Ovary (tissue), 9 donors: ENCODE data around the gene ELL2. TPM values are rescaled to one million over a fixed set of nuclear protein-coding genes. Genes with fewer than 3 reads are reported as not detected.
A peak's percentile ranks its signal among the peaks of the same experiment; 100 is the strongest.

Experiments used
- DNase-seq, 5 donors: peaks; one replicate each; pipeline ENCODE4 v3.0.0-alpha.2; 2019 to 2020
- H3K27ac ChIP-seq, 2 donors: fragments of 200-600 bp; one replicate each; pipeline versions ENCODE4 v1.5.1 to v1.8.0; 2019 to 2022
- H3K27me3 ChIP-seq: fragments of 200-600 bp; one replicate; pipeline ENCODE4 v1.8.0; 2022
- H3K36me3 ChIP-seq: fragments of 200-600 bp; sonication (generic); one replicate; pipeline ENCODE4 v1.5.1; 2019
- H3K4me1 ChIP-seq: one replicate; pipeline ENCODE4 v1.8.1; 2013; ENCODE audit warnings: mild to moderate bottlenecking, moderate library complexity; ENCODE audit not compliant: insufficient read depth
- H3K4me3 ChIP-seq: fragments of 200-600 bp; sonication (generic); one replicate; pipeline ENCODE4 v1.5.1; 2017
- H3K9me3 ChIP-seq, 2 donors: fragments of 200-600 bp in 1 of 2; sonication (generic) in 1 of 2; one replicate each; pipeline versions ENCODE4 v1.5.1 to v1.8.1; 2013 to 2019; ENCODE audit warnings: mild to moderate bottlenecking in 1 of 2, moderate library complexity in 1 of 2
- EP300 ChIP-seq: sonication (generic); formaldehyde crosslinking; IDR thresholded peaks from one replicate; pipeline ENCODE4 v1.6.1; 2017; ENCODE audit warnings: antibody characterized with exemption
- POLR2A ChIP-seq: fragments of 450-650 bp; IDR thresholded peaks from one replicate; pipeline ENCODE4 v1.6.1; 2017; ENCODE audit warnings: antibody characterized with exemption, mild to moderate bottlenecking, moderate library complexity
- WGBS, 3 donors: extraction: QIAGEN DNeasy Blood & Tissue Kit in 1 of 3; methylation state at CpG; one replicate each; pipeline versions ENCODE4 v1.1.5 to v1.1.7; 2013 to 2017; 5-methylcytosine and 5-hydroxymethylcytosine counted together
- intact Hi-C, 4 donors: fragments of 100-400 bp; cut with DNase I; formaldehyde crosslinking; loops; one replicate each; pipeline versions ENCODE4 v1.11.0 to v1.15.1; 2022 to 2023
- polyA plus RNA-seq, 2 donors: library from polyadenylated mRNA; stranded (reverse); fragments of 200-250 nt in 1 of 2; fragments of 350-450 nt in 1 of 2; fragmentation: Illumina TruSeq in 1 of 2; extraction: RNeasy Lipid Tissue Mini Kit (QIAGEN cat#74804) in 1 of 2; gene quantifications; one replicate each; pipeline ENCODE4 v1.2.3, GENCODE V29; 2013 to 2014
- total RNA-seq, 7 donors: library from RNA; depleted of rRNA in 2 of 7; stranded (reverse); fragments of >200 nt in 2 of 7; fragmentation: NEBNext Ultra II Directional in 3 of 7; extraction: Animal tissue kit (Norgen Biotek cat#: 25700) in 3 of 7; gene quantifications; one replicate each; pipeline versions ENCODE4 v1.1.0 to v1.2.4, GENCODE V29; 2016 to 2023
- TF ChIP-seq, protein P1 (sequence below), 3 donors: fragments of 450-650 bp in 2 of 3; fragments of 200-600 bp in 1 of 3; IDR thresholded peaks; one replicate each; pipeline versions ENCODE4 v1.5.1 to v1.8.0; 2016 to 2022; ENCODE audit warnings: antibody characterized with exemption in 3 of 3, mild to moderate bottlenecking in 1 of 3
- donor health status: DM: no; HTN: no; CAD: no; lungs with moderate emphysema.
- donor health status: DM: no; HTN: no; CAD: no.
- donor health status: Bipolar disorder and iron deficiency.
- donor health status: DM: yes; HTN: yes; CAD: no.
- donor health status: DM: no; HTN: no; CAD: no.
- donor health status: DM: yes; HTN: yes; CAD: no.

Gene ELL2
- total and polyA plus RNA-seq, 9 donors, result 7.2 to 73.2 (median 25.1) TPM

DNA sequence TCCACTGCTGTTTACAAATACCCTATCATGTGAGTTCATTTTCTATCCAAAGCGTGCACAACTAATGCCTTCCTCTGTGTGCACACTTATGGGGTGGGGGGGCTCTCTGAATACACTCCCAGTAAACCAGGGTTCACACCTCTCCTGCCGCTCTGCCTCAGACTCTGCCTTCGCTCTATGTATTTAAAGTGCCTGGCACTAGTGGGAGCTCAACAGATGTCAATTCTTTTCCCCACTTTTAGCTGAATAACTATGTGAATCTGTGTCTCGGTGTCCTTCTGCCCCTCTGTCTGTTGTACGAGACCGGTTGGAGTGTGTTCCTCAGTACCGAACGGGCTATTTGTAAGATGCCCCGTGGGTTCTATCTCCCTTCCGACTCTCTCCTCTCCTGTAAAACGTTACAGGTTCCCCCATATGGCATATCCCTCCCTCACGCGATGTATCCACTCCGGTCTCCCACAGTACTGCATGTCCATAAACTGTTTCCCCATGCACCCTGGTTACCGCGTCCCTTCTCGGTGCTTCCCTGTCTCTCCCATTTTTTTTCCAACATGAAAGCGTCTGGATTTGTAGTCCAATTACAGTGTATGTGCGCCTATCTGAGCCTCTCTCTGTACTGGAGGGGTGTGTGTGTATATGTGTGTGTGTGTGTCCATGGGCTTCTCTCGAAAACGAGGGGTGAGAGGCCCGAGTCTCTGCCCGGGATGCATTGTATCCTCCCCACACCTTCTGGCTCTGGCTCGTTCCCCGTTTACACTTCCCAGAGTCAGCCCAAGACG, 1.6 kb downstream of the ELL2 start:
- WGBS, 3 donors, result 8 to 23% (median 14%) methylated on average over 26 of the region's 26 CpGs
- Histone ChIP-seq H3K4me1 (peaks cover 13% of the 10 kb centered on the region), H3K9me3 (no peaks in the 10 kb centered on the region), H3K36me3 (no peaks in the 10 kb centered on the region), H3K4me3 (peak overlapping the region; percentile 61), H3K27ac (no peak overlapping the region), H3K27me3 (no peaks in the 10 kb centered on the region)
- TF ChIP-seq, protein P1, sequence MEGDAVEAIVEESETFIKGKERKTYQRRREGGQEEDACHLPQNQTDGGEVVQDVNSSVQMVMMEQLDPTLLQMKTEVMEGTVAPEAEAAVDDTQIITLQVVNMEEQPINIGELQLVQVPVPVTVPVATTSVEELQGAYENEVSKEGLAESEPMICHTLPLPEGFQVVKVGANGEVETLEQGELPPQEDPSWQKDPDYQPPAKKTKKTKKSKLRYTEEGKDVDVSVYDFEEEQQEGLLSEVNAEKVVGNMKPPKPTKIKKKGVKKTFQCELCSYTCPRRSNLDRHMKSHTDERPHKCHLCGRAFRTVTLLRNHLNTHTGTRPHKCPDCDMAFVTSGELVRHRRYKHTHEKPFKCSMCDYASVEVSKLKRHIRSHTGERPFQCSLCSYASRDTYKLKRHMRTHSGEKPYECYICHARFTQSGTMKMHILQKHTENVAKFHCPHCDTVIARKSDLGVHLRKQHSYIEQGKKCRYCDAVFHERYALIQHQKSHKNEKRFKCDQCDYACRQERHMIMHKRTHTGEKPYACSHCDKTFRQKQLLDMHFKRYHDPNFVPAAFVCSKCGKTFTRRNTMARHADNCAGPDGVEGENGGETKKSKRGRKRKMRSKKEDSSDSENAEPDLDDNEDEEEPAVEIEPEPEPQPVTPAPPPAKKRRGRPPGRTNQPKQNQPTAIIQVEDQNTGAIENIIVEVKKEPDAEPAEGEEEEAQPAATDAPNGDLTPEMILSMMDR (IDR thresholded peaks at IDR 0.05), result no peak
- DNase-seq, result no peak
- intact Hi-C loops, result loop anchor here in 3 of 4 donors (2.0 to 5.0 kb wide), 2 partner anchors 101 to 103 kb away; no protein-coding TSS in a partner anchor

DNA sequence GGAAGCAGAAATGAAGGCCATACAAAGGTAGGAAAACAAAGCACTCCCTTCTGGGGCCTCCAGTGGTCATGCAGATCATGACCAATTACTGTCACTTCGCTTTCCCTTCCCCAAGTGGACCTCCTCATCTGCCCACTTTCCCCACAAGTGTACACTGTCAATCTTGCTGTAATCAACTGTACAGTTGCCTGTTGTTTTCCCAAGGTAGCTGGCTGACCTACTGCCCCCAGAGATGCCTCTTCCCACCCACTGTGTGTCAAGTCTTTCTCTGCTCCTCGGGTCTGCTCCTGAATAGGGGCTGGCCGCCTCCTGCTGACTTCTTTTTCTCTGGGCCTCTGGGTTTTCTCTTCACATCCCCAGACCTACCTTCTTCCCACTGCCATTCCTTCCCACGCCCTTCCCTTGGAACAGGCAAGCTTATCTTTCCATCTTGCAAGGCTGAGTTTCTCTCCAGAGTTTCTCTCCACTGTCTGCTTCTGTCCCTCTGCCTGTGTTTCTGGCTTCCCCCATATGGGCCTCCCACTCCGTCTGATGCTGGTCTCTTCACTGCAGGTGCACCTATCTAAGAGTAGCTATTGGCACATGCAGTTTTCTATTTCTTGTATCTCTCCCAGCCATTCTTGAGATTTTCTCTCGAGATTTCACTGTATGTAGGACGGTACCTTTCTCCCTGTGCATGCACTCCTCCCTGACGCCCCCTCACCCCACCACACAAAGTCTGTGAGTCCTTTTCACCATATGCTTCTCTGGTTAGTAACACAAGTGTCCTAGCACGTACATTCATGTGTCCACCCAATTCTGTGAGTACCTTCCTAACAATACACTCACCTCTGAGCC, 2.4 kb downstream of the ELL2 start:
- H3K4me1 ChIP-seq, result peaks cover 13% of the 10 kb centered on the region
- 87 to 89% (median 88%) methylated on average over 9 of the region's 9 CpGs for WGBS, 3 donors
- DNase-seq, result no peak

DNA sequence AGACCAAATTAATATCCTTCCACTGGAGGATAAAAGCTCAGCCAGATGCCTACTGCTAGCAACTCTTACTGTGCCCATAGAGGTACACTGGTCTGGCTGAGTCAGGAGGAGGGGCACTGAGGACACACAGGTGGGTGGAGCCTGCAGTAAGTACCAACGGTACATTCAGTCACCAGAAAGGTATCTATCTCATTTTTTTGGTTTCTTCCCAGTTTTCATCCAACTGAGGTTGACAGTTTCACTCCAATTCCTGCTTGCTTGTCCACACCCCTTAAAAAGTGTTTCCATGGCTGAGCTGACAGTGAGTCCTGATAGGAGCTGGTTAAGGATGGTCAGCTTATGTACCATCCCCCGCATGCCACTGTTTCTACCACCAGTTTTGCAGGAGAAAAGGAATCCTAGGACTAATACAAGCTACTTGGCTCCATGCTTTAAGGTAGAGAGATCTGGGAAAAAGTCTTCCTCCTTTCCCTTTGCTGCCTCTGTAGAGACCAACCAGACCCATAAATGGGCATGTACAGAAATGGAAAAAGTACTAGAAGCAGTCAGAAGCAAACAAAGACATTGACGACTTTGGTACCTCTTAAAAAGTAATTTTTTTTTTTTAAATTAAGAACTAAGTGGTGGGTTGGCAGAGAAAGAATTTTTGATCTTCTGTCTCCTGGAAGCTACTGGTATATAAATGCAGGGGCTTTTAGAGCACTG, 3.2 kb downstream of the ELL2 start:
- peaks cover 13% of the 10 kb centered on the region for H3K4me1 ChIP-seq
- no peaks in the 10 kb centered on the region for H3K36me3 ChIP-seq
- 75 to 87% (median 79%) methylated on average over 3 of the region's 3 CpGs for WGBS, 3 donors
- no peak overlapping the region for H3K27ac ChIP-seq
- H3K27me3 ChIP-seq, result no peaks in the 10 kb centered on the region
- intact Hi-C loops, result no loop called here
- TF ChIP-seq, protein P1 (IDR thresholded peaks at IDR 0.05), result no peak
- no peak for TF ChIP-seq EP300
- no peaks in the 10 kb centered on the region for H3K9me3 ChIP-seq
- H3K4me3 ChIP-seq, result no peak overlapping the region
- DNase-seq, result no peak

More for the DNA sequence above, 2.4 kb downstream of the ELL2 start:
- Histone ChIP-seq H3K27me3 (no peaks in the 10 kb centered on the region), H3K9me3 (no peaks in the 10 kb centered on the region), H3K27ac (no peak overlapping the region), H3K4me3 (peak overlapping the region; percentile 61), H3K36me3 (no peaks in the 10 kb centered on the region)
- TF ChIP-seq, protein P1 (IDR thresholded peaks at IDR 0.05), result no peak
- TF ChIP-seq EP300 (no peak), POLR2A (no peak)
- intact Hi-C loops, result no loop called here

DNA sequence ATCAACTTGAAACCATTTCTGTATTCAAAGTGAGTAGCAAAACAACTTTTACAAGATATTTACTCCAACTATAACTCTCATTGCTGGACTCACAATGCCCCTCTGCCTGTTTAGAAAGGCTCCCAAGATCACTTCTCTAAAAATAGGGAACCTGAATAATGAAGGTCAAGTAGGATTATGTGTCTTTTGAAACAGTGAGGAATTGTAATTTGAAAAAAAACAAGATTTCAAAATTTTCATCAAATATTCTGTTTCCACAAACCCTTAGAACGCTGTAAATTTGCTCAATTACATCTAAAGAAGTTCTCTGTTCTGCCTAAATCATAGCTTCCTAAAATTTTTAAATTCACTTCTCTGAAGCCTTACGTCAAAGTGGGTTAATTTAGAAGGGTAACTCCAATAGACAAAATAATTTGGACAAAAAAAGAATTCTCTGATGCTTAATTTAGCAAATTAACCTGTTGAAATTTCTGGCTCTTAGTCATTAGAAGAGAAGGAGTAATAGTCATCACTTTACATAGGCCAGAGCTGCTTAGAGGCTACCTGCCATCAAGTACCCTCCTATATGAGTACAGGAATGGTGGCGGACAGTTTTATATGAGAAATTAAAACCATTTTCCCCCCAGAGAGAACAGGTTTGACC, 4.0 kb downstream of the ELL2 start:
- intact Hi-C loops, result no loop called here
- H3K4me3 ChIP-seq, result no peak overlapping the region

More for the DNA sequence above, 4.0 kb downstream of the ELL2 start:
- peaks cover 13% of the 10 kb centered on the region for H3K4me1 ChIP-seq
- no peaks in the 10 kb centered on the region for H3K9me3 ChIP-seq
- no peak for TF ChIP-seq EP300
- TF ChIP-seq, protein P1 (IDR thresholded peaks at IDR 0.05), result no peak
- TF ChIP-seq POLR2A, result no peak
- H3K27ac ChIP-seq, result no peak overlapping the region
- no peak for DNase-seq
- WGBS, 3 donors, result 96 to 98% (median 97%) methylated on average over 3 of the region's 3 CpGs
- H3K36me3 ChIP-seq, result no peaks in the 10 kb centered on the region
- H3K27me3 ChIP-seq, result no peaks in the 10 kb centered on the region
